Astrocyte of the spinal cord (primary cell): Measurements from ENCODE around the gene TSPAN13.

Experiments
- DNase-seq: peaks from one replicate; pipeline ENCODE4 v3.0.0; 2011; ENCODE audit warnings: low read depth, low spot score
- H3K4me3 ChIP-seq: 2 replicates; pipeline ENCODE4 v1.5.1; 2011; ENCODE audit warnings: low read depth, mild to moderate bottlenecking, low read length, moderate library complexity
- CTCF ChIP-seq: IDR thresholded peaks from 2 replicates; pipeline ENCODE4 v1.5.1; 2012; ENCODE audit warnings: low read depth, mild to moderate bottlenecking, low read length, inconsistent platforms
- in situ Hi-C: cut with HindIII; loops from 2 replicates; pipeline ENCODE4 v1.10.0; 2017; ENCODE audit warnings: low sequenced_read_pairs

Gene TSPAN13

GRCh38 chr7:16753102-16753931 is at the start of gene TSPAN13:
TSS of gene TSPAN13 (plus strand) at chr7:16753755. CDS start at chr7:16753968, 213 bp downstream.
- TF ChIP-seq CTCF = no peak
- peak; percentile 73 for DNase-seq
- in situ Hi-C loops = no loop called here
- peak within 1 kb of the TSS; percentile 78 for H3K4me3 ChIP-seq

GRCh38 chr7:16708511-16708910 is 45.0 kb upstream of the TSPAN13 start:
- no peak for TF ChIP-seq CTCF
- DNase-seq = no peak
- no peak overlapping the region for H3K4me3 ChIP-seq
- in situ Hi-C loops = no loop called here

- no peak overlapping the region for H3K4me3 ChIP-seq
- in situ Hi-C loops = no loop called here
- DNase-seq = peak; percentile 97
- TF ChIP-seq CTCF = no peak
Measured at GRCh38 chr7:16708980-16709379, 44.6 kb upstream of the TSPAN13 start.

GRCh38 chr7:16710651-16711050 is 42.9 kb upstream of the TSPAN13 start:
- in situ Hi-C loops = no loop called here
- DNase-seq = no peak
- TF ChIP-seq CTCF = no peak
- no peak overlapping the region for H3K4me3 ChIP-seq

- DNase-seq = peak; percentile 75
- in situ Hi-C loops = no loop called here
- no peak for TF ChIP-seq CTCF
- no peak overlapping the region for H3K4me3 ChIP-seq
Measured at GRCh38 chr7:16711730-16712129, 41.8 kb upstream of the TSPAN13 start.

DNA sequence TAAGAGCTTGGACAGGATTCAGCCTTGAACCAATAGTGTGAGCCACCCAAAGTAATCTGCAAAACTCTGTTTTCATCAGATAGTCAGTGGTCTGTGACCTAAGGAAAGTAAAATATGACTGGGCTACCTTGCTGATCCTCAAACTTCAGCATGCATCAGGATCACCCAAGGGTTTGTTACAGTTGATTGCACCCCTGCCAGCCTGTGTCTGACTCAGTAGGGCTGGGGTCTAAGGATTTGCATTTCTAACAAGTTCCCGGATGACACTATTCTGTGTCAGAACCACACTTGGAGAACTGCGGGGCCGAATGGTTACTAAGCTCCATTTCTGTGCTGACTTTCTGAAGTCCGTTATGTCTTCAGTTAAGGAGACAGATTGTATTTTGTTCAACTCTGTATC is 40.6 kb upstream of the TSPAN13 start:
- no peak overlapping the region for H3K4me3 ChIP-seq
- peak; percentile 63 for DNase-seq
- TF ChIP-seq CTCF = no peak
- in situ Hi-C loops = no loop called here
